H4 (cell line): ENCODE measurements around the gene DISP2. TPM values are rescaled to one million over a fixed set of nuclear protein-coding genes. Genes with fewer than 3 reads are reported as not detected.

Source experiments
- DNase-seq: peaks from one replicate; pipeline ENCODE4 v3.0.0-alpha.2; 2015; ENCODE audit warnings: low spot score
- total RNA-seq: library from RNA; depleted of rRNA; stranded (reverse); fragments of >200 nt; shearing (Covaris generic); gene quantifications from 2 replicates; pipeline ENCODE4 v1.2.3, GENCODE V29; 2014

The DISP2 gene
- total RNA-seq, 1 experiment from 2014 or later, result 0.27 TPM

GRCh38 chr15:40344217-40344616 lies 13.8 kb upstream of the DISP2 start:
- DNase-seq, result no peak

- peak; percentile 56 for DNase-seq
Observed at GRCh38 chr15:40344631-40345120, 13.3 kb upstream of the DISP2 start.

- no peak for DNase-seq
Observed at GRCh38 chr15:40345225-40345866, 12.7 kb upstream of the DISP2 start.

- DNase-seq, result no peak
Observed at GRCh38 chr15:40345867-40346578, 12.0 kb upstream of the DISP2 start.

GRCh38 chr15:40346579-40347558 lies 11.2 kb upstream of the DISP2 start:
- no peak for DNase-seq

- DNase-seq, result no peak
Observed at GRCh38 chr15:40347559-40348473, 10.2 kb upstream of the DISP2 start.

GRCh38 chr15:40348474-40348870 lies 9.5 kb upstream of the DISP2 start:
- no peak for DNase-seq

GRCh38 chr15:40349163-40349562 lies 8.9 kb upstream of the DISP2 start:
- no peak for DNase-seq

- no peak for DNase-seq
Observed at GRCh38 chr15:40352281-40352901, 5.6 kb upstream of the DISP2 start.

GRCh38 chr15:40353697-40354096 lies 4.3 kb upstream of the DISP2 start:
- DNase-seq, result no peak

GRCh38 chr15:40354408-40355171 lies 3.4 kb upstream of the DISP2 start:
- DNase-seq, result peak; percentile 48

GRCh38 chr15:40355976-40356585 lies 1.9 kb upstream of the DISP2 start:
- DNase-seq, result no peak

- no peak for DNase-seq
Observed at GRCh38 chr15:40357246-40357645, 773 bp upstream of the DISP2 start.

- no peak for DNase-seq
Observed at GRCh38 chr15:40358471-40359353, 693 bp downstream of the DISP2 start.

- no peak for DNase-seq
Observed at GRCh38 chr15:40360015-40360414, 2.0 kb downstream of the DISP2 start.

GRCh38 chr15:40361640-40362039 lies 3.6 kb downstream of the DISP2 start:
- DNase-seq, result no peak

GRCh38 chr15:40363611-40364010 lies 5.6 kb downstream of the DISP2 start:
- DNase-seq, result no peak

GRCh38 chr15:40364251-40364650 lies 6.2 kb downstream of the DISP2 start:
- no peak for DNase-seq
